ENCODE results near the gene EPM2AIP1.

DNA sequence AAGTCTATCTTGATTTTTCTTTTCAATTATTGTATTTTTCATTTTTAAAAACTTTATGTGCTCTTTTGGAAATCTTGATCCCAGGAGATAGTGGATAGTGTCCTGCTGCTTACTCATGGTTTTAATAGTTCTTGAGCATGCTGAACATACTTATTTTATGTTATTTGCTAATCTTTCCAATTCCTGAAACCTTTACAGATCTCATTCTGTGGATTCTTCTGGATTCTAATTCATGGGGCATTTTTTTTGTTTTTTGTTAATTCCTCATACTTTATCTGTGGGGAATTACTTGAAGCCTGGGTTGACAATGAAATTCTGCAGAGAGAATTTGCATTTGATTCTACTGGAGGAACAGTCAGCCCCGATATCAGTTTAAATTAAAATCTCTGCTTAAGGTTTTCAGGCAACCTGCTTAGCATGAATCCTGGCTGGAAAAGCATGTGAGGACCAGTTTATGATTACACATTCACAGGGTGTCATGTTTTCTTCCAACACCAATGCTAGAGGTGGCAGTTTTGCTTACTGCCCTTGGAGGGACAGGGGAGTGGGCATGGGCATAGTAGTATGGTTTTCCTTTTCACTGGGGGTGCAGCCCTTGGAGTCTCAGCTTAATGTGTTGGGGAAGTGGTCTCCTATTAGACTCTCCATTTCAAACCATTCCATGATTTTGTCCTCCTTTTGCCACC is 46.4 kb upstream of the EPM2AIP1 start:
- TF ChIP-seq, protein P1, sequence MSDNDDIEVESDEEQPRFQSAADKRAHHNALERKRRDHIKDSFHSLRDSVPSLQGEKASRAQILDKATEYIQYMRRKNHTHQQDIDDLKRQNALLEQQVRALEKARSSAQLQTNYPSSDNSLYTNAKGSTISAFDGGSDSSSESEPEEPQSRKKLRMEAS (IDR thresholded peaks at IDR 0.05) = no peak
- no peak for TF ChIP-seq POLR2AphosphoS5 (IDR thresholded peaks at IDR 0.05; ENCODE audit: low read depth, low read length)
- no peak for TF ChIP-seq EZH2phosphoT487 (IDR thresholded peaks at IDR 0.05; ENCODE audit: borderline replicate concordance)
- TF ChIP-seq EZH2 (IDR thresholded peaks at IDR 0.05) = no peak
- TF ChIP-seq, protein P2, sequence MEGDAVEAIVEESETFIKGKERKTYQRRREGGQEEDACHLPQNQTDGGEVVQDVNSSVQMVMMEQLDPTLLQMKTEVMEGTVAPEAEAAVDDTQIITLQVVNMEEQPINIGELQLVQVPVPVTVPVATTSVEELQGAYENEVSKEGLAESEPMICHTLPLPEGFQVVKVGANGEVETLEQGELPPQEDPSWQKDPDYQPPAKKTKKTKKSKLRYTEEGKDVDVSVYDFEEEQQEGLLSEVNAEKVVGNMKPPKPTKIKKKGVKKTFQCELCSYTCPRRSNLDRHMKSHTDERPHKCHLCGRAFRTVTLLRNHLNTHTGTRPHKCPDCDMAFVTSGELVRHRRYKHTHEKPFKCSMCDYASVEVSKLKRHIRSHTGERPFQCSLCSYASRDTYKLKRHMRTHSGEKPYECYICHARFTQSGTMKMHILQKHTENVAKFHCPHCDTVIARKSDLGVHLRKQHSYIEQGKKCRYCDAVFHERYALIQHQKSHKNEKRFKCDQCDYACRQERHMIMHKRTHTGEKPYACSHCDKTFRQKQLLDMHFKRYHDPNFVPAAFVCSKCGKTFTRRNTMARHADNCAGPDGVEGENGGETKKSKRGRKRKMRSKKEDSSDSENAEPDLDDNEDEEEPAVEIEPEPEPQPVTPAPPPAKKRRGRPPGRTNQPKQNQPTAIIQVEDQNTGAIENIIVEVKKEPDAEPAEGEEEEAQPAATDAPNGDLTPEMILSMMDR (IDR thresholded peaks at IDR 0.05 in 2 of 3, conservative IDR thresholded peaks at IDR 0.05 in 1 of 3; ENCODE audit: borderline replicate concordance in 1 of 3, insufficient read depth in 1 of 3, low read depth in 2 of 3, low read length in 2 of 3) = no peak
- TF ChIP-seq SIN3A (IDR thresholded peaks at IDR 0.05; ENCODE audit: low read depth) = no peak
- TF ChIP-seq ZNF274 (IDR thresholded peaks at IDR 0.05; ENCODE audit: low read depth, low read length) = no peak
- no peak for TF ChIP-seq TCF7L2 (IDR thresholded peaks at IDR 0.05; ENCODE audit: borderline replicate concordance, extremely low read depth, insufficient read depth, insufficient read length)
- TF ChIP-seq POLR2A (IDR thresholded peaks at IDR 0.05; ENCODE audit: borderline replicate concordance, extremely low read depth, insufficient read depth, insufficient read length) = no peak
